HepG2 (cell line): ENCODE results near the gene MEGF11. TPM values are rescaled to one million over a fixed set of nuclear protein-coding genes. Genes with fewer than 3 reads are reported as not detected.
A peak's percentile ranks its signal among the peaks of the same experiment; 100 is the strongest.

ENCODE experiments used
- ARHGAP35 ChIP-seq: sonication (generic); formaldehyde crosslinking; IDR thresholded peaks from 2 replicates; pipeline ENCODE4 v1.9.0; 2022; ENCODE audit warnings: mild to moderate bottlenecking, inconsistent platforms, moderate library complexity, missing genetic modification reagents, borderline replicate concordance
- CHD4 ChIP-seq: fragments of 200-600 bp; sonication (generic); IDR thresholded peaks from 2 replicates; pipeline ENCODE4 v1.7.0; 2017; ENCODE audit warnings: mild to moderate bottlenecking, low read length, borderline replicate concordance
- GFI1 ChIP-seq: sonication (generic); formaldehyde crosslinking; IDR thresholded peaks from 2 replicates; pipeline ENCODE4 v1.5.0; 2020; ENCODE audit warnings: missing genetic modification reagents, mild to moderate bottlenecking, borderline replicate concordance
- GZF1 ChIP-seq: sonication (generic); formaldehyde crosslinking; IDR thresholded peaks from 2 replicates; pipeline ENCODE4 v1.5.1; 2020; ENCODE audit warnings: mild to moderate bottlenecking, missing genetic modification reagents
- HNRNPK ChIP-seq: fragments of 200-400 bp; formaldehyde crosslinking; IDR thresholded peaks from 2 replicates; pipeline ENCODE4 v1.6.1; 2018; ENCODE audit warnings: low read length, low read depth, moderate library complexity, mild to moderate bottlenecking; ENCODE audit not compliant: poor library complexity, severe bottlenecking
- PHF21A ChIP-seq: sonication (generic); formaldehyde crosslinking; IDR thresholded peaks from 2 replicates; pipeline ENCODE4 v1.5.0; 2020; ENCODE audit warnings: mild to moderate bottlenecking, missing genetic modification reagents
- SPEN ChIP-seq: sonication (generic); formaldehyde crosslinking; IDR thresholded peaks from 2 replicates; pipeline ENCODE4 v1.5.1; 2020; ENCODE audit warnings: low read depth, mild to moderate bottlenecking, missing genetic modification reagents
- TEAD3 ChIP-seq: optimal IDR thresholded peaks from 2 replicates; pipeline ENCODE3; 2016; ENCODE audit warnings: borderline replicate concordance
- YEATS2 ChIP-seq: sonication (generic); formaldehyde crosslinking; IDR thresholded peaks from 2 replicates; pipeline ENCODE4 v1.4.0; 2020; ENCODE audit warnings: missing genetic modification reagents, borderline replicate concordance
- ZBTB8A ChIP-seq: sonication (generic); formaldehyde crosslinking; IDR thresholded peaks from 2 replicates; pipeline ENCODE4 v1.4.0; 2020; ENCODE audit warnings: mild to moderate bottlenecking, low read depth, missing genetic modification reagents, borderline replicate concordance
- ZNF329 ChIP-seq: sonication (generic); formaldehyde crosslinking; IDR thresholded peaks from 2 replicates; pipeline ENCODE4 v1.9.0; 2021; ENCODE audit warnings: low read depth, mild to moderate bottlenecking, missing genetic modification reagents
- ZNF580 ChIP-seq: IDR thresholded peaks from 2 replicates; pipeline ENCODE4 v1.6.1; 2016; ENCODE audit warnings: low read depth, borderline replicate concordance
- ZNF737 ChIP-seq: sonication (generic); formaldehyde crosslinking; IDR thresholded peaks from 2 replicates; pipeline ENCODE4 v1.5.0; 2020; ENCODE audit warnings: missing genetic modification reagents, mild to moderate bottlenecking, borderline replicate concordance
- polyA plus RNA-seq, 8 experiments: library from polyadenylated mRNA; depleted of rRNA in 3 of 8; stranded (reverse) in 7 of 8; unstranded in 1 of 8; fragments of >200 nt; fragmentation: Illumina TruSeq in 4 of 8; extraction: Trizol in 4 of 8; gene quantifications; 2 replicates each; pipeline versions ENCODE4 v1.2.1 to v1.2.3, GENCODE V29; 2011 to 2016; ENCODE audit warnings: low read depth in 4 of 8, missing spikeins in 1 of 8, mixed read lengths in 1 of 8; ENCODE audit not compliant: insufficient read depth in 1 of 8
- total RNA-seq, 5 experiments: library from RNA; depleted of rRNA; stranded (reverse); fragments of >200 nt; fragmentation: Illumina TruSeq; extraction: Trizol; gene quantifications; 2 replicates each; pipeline ENCODE4 v1.2.3, GENCODE V29; 2016; ENCODE audit warnings: low read depth in 1 of 5
- TF ChIP-seq, protein P1 (sequence below), 2 experiments: sonication (generic) in 1 of 2; formaldehyde crosslinking in 1 of 2; IDR thresholded peaks; 2 replicates each; pipeline versions ENCODE4 v1.6.1 to v1.9.0; 2014 to 2022; ENCODE audit warnings: antibody characterized with exemption in 1 of 2, borderline replicate concordance in 1 of 2, inconsistent platforms in 1 of 2, low read depth in 1 of 2, missing genetic modification reagents in 1 of 2
- TF ChIP-seq, protein P2 (sequence below): sonication (generic); formaldehyde crosslinking; IDR thresholded peaks from 2 replicates; pipeline ENCODE4 v1.5.0; 2020; ENCODE audit warnings: mild to moderate bottlenecking, missing genetic modification reagents
- TF ChIP-seq, protein P3 (sequence below): IDR thresholded peaks from 2 replicates; pipeline ENCODE4 v1.6.1; 2016; ENCODE audit warnings: missing genetic modification reagents, missing compliant biosample characterization
- TF ChIP-seq, protein P4 (sequence below): sonication (generic); formaldehyde crosslinking; IDR thresholded peaks from 2 replicates; pipeline ENCODE4 v1.4.0; 2020; ENCODE audit warnings: mild to moderate bottlenecking, missing genetic modification reagents

Gene MEGF11
- total and polyA plus RNA-seq, 2 of the 13 experiments (the other 11 are each of a cell fraction or from before 2014, with no cell fraction given) = not detected

DNA sequence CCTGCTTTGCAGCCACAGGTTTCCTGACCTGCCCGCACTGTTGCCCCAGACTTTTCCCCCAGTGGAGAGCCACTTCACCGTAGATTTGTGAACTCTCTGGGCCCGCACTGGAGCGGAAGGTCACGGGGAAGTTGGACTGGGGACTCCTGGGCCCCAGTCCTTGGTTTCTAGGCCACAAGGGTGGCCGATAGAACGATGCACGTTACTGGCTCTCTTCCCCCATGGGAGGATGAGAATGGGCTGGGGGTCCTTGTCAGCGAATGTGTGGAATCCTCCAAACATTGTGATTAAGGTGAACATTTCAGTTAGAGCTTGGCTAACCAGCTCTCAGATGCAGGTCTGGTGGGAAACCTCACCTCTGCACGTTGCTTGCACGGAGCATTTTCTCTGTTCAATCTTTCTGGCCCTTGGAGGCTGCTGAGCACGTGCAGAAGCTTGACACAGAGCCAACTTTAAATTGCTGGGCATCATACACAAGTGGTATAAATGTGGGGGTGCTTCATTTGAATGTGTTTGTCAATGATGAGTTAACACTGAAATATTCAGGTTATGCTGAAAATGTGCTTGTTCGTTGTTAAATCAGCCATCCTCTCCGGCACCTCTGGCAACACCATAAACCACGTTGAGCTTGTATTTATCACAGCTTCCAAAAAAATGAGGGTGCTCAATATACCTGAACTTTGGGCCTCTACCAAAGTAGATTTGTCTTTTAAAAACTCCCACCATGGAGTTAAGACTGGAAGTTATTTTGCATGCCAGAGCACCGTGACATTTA lies 40.8 kb upstream of the MEGF11 start (continued):
- TF ChIP-seq, protein P1, sequence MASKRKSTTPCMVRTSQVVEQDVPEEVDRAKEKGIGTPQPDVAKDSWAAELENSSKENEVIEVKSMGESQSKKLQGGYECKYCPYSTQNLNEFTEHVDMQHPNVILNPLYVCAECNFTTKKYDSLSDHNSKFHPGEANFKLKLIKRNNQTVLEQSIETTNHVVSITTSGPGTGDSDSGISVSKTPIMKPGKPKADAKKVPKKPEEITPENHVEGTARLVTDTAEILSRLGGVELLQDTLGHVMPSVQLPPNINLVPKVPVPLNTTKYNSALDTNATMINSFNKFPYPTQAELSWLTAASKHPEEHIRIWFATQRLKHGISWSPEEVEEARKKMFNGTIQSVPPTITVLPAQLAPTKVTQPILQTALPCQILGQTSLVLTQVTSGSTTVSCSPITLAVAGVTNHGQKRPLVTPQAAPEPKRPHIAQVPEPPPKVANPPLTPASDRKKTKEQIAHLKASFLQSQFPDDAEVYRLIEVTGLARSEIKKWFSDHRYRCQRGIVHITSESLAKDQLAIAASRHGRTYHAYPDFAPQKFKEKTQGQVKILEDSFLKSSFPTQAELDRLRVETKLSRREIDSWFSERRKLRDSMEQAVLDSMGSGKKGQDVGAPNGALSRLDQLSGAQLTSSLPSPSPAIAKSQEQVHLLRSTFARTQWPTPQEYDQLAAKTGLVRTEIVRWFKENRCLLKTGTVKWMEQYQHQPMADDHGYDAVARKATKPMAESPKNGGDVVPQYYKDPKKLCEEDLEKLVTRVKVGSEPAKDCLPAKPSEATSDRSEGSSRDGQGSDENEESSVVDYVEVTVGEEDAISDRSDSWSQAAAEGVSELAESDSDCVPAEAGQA (IDR thresholded peaks at IDR 0.05; ENCODE audit: low read depth) = no peak
- TF ChIP-seq, protein P1 (CRISPR knock-in tag; IDR thresholded peaks at IDR 0.05; ENCODE audit: borderline replicate concordance) = no peak
- TF ChIP-seq GZF1 (CRISPR knock-in tag) (peak; percentile 92), HNRNPK (no peak), ARHGAP35 (CRISPR knock-in tag) (no peak), PHF21A (peak; percentile 28; the same call in 1 of the 2 replicates), YEATS2 (CRISPR knock-in tag) (peak; percentile 52; the same call in 1 of the 2 replicates), TEAD3 (peak; percentile 6), GFI1 (no peak; the same call in 1 of the 2 replicates), ZNF329 (CRISPR knock-in tag) (0 out of 2 replicates have a peak, but pooled peaks have one; percentile 53), ZNF580 (CRISPR knock-in tag) (no peak), SPEN (CRISPR knock-in tag) (peak; percentile 54; the same call in 1 of the 2 replicates), ZNF737 (CRISPR knock-in tag) (0 out of 2 replicates have a peak, but pooled peaks have one; percentile 56), ZBTB8A (peak; percentile 75; the same call in 1 of the 2 replicates), CHD4 (no peak)
- TF ChIP-seq, protein P2, sequence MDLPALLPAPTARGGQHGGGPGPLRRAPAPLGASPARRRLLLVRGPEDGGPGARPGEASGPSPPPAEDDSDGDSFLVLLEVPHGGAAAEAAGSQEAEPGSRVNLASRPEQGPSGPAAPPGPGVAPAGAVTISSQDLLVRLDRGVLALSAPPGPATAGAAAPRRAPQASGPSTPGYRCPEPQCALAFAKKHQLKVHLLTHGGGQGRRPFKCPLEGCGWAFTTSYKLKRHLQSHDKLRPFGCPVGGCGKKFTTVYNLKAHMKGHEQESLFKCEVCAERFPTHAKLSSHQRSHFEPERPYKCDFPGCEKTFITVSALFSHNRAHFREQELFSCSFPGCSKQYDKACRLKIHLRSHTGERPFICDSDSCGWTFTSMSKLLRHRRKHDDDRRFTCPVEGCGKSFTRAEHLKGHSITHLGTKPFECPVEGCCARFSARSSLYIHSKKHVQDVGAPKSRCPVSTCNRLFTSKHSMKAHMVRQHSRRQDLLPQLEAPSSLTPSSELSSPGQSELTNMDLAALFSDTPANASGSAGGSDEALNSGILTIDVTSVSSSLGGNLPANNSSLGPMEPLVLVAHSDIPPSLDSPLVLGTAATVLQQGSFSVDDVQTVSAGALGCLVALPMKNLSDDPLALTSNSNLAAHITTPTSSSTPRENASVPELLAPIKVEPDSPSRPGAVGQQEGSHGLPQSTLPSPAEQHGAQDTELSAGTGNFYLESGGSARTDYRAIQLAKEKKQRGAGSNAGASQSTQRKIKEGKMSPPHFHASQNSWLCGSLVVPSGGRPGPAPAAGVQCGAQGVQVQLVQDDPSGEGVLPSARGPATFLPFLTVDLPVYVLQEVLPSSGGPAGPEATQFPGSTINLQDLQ (CRISPR knock-in tag) = no peak
- TF ChIP-seq, protein P3, sequence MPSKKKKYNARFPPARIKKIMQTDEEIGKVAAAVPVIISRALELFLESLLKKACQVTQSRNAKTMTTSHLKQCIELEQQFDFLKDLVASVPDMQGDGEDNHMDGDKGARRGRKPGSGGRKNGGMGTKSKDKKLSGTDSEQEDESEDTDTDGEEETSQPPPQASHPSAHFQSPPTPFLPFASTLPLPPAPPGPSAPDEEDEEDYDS (CRISPR knock-in tag) = no peak
- TF ChIP-seq, protein P4, sequence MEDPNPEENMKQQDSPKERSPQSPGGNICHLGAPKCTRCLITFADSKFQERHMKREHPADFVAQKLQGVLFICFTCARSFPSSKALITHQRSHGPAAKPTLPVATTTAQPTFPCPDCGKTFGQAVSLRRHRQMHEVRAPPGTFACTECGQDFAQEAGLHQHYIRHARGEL (CRISPR knock-in tag) = no peak
